HG03039 (cell line): ENCODE measurements around the gene LGR4.

Experiments
- ATAC-seq: cut with Tn5 transposase; IDR thresholded peaks from one replicate; pipeline ENCODE4 v1.9.1; 2021; ENCODE audit warnings: mild to moderate bottlenecking, moderate library complexity; ENCODE audit not compliant: unreplicated experiment

The LGR4 gene

GRCh38 chr11:27487706-27488105, 15.1 kb upstream of the LGR4 start:
- no peak for ATAC-seq

DNA sequence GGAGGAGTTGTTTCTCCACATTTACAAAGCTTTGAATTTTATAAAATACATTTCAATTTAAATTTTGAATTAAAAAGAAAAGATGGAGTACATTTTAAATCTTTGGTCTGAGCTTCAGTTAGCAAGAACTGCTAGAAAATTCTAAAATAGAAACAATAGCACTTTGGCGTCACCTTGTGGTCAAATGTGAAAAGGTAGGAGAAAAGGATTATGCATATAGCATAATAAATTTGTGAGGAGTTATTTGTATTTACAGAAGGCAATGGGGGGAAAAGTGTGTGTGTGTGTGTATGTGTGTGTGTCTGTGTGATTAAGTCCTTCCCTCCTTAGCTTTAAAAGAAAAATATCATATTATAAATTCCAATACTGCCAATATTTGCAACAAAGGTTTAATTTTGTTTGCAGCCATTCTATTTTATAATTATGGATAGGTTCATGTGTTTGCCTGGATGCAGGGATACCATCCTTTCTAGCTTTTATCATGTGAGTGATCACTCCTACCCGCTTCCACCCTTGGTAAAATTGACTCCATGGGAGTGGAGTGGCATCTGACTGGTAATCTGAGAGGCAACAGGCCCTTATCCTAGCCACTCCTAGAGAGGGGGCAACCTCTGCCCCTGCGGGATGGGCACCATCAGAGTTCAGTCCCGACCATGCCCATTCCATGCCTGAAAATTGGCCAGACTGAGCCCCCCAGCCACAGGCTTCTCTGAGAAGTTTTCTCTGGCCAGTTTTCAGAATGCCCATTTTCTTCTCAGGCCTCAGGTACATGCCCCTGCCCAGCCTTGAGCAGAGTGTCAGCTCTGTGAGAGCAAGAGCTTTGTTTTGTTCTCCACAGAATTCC, 13.6 kb upstream of the LGR4 start:
- ATAC-seq: no peak

DNA sequence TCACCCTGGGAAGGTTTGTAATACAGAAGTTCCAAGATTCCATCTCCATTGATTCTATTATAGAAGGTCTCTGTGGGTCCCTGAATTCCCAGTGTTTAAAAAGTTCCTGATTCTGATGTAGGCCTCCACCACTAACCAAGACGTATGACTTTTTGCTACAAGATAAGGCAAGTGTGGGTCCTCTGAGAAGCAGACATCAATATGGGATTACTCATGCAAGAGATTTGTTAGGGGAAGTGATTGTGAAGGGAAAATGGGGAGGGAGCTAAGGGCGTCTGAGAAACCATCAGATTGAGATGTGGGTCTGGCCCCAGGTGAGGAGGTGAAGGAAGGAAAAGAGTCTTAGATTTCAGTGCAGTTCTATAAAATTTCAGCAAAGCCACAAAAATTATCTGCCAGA, 10.2 kb upstream of the LGR4 start:
- no peak for ATAC-seq

- ATAC-seq: no peak
These were observed 9.4 kb upstream of the LGR4 start for GRCh38 chr11:27481992-27482391.

GRCh38 chr11:27477831-27478230, 5.2 kb upstream of the LGR4 start:
- ATAC-seq: no peak

DNA sequence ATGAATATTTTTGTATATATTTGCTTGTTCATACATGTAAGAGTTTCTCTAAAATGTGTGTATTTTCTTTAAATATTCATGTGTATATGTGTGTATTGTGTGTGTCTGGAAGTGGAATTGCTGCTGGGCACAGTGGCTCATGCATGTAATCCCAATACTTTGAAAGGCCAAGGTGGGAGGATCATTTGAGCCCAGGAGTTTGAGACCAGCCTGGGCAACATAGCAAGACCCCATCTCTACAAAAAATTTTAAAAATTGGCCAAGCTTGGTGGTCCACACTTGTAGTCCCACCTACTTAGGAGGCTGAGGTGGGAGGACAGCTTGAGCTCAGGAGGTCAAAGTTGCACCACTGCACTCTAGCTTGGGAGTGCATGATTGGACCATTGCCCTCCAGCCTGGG, 4.7 kb upstream of the LGR4 start:
- no peak for ATAC-seq

GRCh38 chr11:27475622-27476021, 3.0 kb upstream of the LGR4 start:
- no peak for ATAC-seq

- no peak for ATAC-seq
These were observed 422 bp upstream of the LGR4 start for GRCh38 chr11:27473017-27473406.

DNA sequence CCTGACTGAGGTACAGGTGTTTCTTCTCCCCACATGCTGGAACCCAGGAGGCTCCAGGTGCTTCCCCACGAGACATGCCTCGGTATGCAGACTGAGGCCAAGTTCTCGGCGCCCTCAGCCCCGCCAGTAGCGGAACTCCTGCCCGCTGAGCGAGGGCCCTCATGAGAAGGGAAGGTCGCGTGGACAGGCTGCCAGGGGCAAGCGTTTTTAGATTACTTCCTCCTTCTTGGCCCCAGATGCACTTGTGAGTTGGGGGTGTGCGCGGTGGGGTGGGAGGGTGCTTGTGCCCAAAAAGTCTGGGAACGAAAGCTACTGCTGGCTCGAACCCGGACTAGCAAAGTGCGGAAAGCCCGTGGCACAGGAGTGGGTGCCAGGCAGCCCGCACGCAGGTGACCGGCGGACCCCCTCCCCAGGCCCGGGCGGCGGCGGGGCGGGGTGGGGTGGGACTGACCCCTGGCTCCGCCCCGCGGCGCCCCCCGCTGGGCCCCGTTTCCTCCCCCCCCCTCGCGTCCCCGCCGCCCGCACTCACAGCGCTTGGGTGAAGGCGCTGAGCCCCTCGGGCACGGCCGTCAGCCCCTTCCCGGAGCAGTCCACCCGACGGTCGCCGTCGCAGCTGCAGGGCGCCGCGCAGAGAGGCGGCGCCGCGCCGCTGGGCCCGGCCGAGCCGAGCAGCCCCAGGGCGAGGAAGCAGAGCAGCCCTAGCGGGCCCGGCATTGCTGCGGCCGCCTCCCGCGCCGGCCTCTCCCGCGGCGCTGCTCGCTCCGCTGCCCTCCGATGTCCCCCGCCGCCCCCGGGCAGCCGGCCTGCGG, 797 bp downstream of the LGR4 start:
- peak; percentile 29 for ATAC-seq

GRCh38 chr11:27470826-27471588, 1.6 kb downstream of the LGR4 start:
- ATAC-seq: no peak

DNA sequence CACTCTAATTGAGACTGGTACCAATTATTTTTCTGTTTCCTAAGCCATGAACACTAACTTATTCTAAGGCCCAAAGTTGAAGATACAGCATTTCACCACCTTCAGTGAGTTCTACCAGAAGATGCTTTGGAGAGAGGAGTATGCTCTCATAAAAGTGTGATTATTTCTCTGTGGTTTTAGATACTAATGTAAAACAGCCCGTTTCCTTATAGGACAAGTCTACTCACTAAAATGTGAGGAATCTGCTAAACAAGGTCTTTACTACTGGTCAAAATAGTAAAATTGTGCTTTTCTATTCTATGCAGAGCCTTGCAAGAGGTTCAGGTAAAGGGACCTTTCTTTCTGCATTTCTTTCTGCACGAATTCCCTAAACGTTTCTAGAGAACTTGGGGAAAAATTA, 2.4 kb downstream of the LGR4 start:
- no peak for ATAC-seq

DNA sequence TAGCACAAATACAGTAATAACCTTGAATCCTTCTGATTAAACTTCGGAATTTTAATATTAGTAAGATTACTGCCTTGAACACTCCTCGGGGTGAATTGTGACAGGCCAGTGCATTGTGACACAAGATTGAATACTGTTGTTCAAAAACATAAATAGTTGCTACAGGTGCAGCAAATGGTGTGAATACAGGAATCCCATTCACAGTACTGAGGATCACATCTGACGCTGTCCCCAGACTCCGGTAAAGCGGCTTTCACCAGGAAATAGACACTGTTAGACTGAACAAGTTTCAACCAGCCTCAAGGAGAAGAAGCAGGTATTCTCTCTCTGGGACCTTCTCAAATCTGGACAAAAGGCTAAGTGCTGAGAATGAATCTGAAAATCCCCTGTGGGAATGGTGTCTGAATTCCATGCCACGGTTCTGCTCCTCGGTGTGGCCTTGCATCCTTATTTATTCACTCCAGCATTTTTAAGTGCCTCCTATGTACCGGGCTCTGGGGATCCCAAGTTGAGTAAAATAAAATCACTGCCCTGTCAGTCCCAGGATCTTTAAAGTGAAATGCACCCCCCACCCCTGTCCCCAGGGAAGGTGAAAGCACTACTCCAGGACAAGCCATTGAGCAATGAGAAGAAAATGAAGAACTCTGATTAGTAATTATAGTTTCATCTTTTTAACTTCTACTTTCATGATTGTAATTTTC, 3.4 kb downstream of the LGR4 start:
- ATAC-seq: no peak

DNA sequence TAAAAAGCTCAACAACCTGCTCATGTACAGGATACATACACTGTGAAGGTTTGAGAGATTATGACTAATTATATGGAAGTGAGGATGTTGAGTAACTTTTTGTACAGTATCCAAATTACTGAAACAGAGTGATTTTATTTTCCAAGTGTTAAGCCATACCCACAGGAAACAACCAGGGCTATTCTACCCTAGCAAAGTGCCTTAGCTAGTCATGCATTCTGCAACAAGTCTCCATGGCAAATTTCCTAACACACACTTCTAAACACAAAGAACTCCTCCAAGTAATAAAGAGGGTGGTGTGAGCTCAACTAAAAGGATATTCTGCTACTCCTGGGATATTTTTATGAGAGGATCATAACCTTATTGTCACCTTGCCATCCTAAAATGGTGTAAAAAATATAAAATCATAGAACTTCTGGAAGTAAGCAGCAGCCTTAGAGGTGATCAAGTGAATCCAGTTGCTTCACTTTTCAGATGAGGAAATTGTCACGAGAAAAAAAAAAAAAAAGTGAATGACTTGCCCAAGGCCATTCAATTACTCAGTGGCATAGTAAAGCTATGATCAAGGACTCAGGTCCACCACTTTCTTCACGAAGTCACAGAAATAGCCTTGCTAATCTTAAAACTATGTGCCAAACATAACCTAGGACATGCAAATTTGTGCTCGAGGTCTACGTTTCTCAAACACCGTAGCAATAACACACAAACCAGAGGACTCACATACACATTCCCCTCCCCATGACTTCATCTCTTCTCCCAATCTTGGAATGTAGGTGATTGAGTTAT, 4.2 kb downstream of the LGR4 start:
- ATAC-seq: no peak

- ATAC-seq: no peak
These were observed 5.2 kb downstream of the LGR4 start for GRCh38 chr11:27467181-27467913.

GRCh38 chr11:27466363-27466762, 6.2 kb downstream of the LGR4 start:
- ATAC-seq: no peak

- ATAC-seq: no peak
These were observed 7.0 kb downstream of the LGR4 start for GRCh38 chr11:27465629-27466028.

- no peak for ATAC-seq
These were observed 7.7 kb downstream of the LGR4 start for GRCh38 chr11:27464909-27465308.

- no peak for ATAC-seq
These were observed 8.3 kb downstream of the LGR4 start for GRCh38 chr11:27464289-27464696.

GRCh38 chr11:27462543-27462942, 10.0 kb downstream of the LGR4 start:
- no peak for ATAC-seq
